Activated CD8-positive, alpha-beta memory T cell treated with anti-CD3 and anti-CD28 coated beads, Interleukin-2, amount 10 ng/mL, durations not matched to agents 7 days and 5 days (primary cell): ENCODE measurements around the gene SLC15A4. TPM values are rescaled to one million over a fixed set of nuclear protein-coding genes. Genes with fewer than 3 reads are reported as not detected.

ENCODE experiments used
- ATAC-seq: fragments of 150-1000 bp; cut with Tn5 transposase; one replicate; pipeline ENCODE4 v1.10.0; 2021; ENCODE audit warnings: moderate library complexity
- CTCF ChIA-PET: fragments of 350-600 bp; sonication (Branson Sonifier 250); formaldehyde crosslinking; loops from one replicate; lab custom pipeline; 2021; ENCODE audit warnings: antibody characterized with exemption; lab: Charles Lee
- DNase-seq: peaks from one replicate; pipeline ENCODE4 v3.0.0-alpha.2; 2020
- H3K27ac Mint-ChIP-seq: one replicate; pipeline ENCODE4 v1.8.0; 2021; ENCODE audit warnings: mild to moderate bottlenecking, mixed read lengths
- H3K27me3 Mint-ChIP-seq: one replicate; pipeline ENCODE4 v1.8.0; 2021; ENCODE audit warnings: mixed read lengths
- H3K36me3 Mint-ChIP-seq: one replicate; pipeline ENCODE4 v1.8.0; 2021; ENCODE audit warnings: mild to moderate bottlenecking, mixed read lengths
- H3K4me1 Mint-ChIP-seq: one replicate; pipeline ENCODE4 v1.8.0; 2021; ENCODE audit warnings: mixed read lengths
- H3K4me3 Mint-ChIP-seq: one replicate; pipeline ENCODE4 v1.8.0; 2021; ENCODE audit warnings: mild to moderate bottlenecking, moderate library complexity, mixed read lengths
- H3K9me3 Mint-ChIP-seq: one replicate; pipeline ENCODE4 v1.8.0; 2022; ENCODE audit warnings: low read depth, mixed read lengths
- total RNA-seq, 2 experiments: library from RNA; stranded (reverse); gene quantifications; one replicate each; pipeline ENCODE4 v1.2.3, GENCODE V29; 2021

The SLC15A4 gene
- total RNA-seq, 2 experiments from 2014 or later, result 23.0 to 26.0 TPM

DNA sequence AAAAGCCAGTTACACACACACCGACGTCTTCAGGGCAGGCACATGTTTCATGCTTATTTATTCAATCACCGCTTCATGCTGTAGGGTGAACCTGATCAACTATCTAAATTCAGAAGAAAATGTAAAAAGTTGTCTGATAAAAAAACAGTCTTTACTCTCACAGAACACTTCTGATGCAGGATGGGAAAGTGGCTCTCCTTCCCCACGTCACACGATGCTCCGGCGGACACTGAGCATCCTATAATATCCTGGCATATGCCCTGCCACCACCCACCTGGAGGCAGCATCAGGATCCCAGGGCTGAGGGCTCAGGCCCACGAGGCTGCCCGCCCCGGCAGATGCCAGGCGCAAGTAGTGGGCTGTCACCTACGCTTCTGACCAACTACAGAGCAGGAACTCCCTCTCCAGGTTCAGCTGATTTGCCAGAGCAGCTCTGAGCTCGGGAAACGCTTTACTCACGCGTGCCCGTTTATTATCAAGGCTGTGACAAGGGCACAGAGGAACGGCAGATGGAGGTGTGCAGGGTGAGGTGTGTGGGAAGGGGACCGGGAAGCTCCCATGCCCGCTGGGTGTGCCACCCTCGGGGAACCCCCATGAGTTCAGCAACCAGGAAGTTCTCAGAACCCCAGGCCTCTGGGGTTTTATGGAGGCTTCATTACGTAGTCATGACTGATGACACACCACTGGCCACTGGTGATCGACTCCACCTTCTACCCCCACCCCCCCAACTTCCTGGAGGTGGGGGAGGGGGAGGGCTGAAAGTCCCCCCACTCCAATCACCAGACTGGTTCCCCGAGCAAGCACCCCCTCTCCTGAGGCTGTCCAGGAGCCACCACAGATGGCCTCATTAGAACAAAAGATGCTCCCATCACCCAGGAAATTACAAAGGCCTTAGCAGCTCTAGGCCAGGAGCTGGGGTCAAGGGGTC, 32.1 kb downstream of the SLC15A4 start:
- Mint-ChIP-seq H3K4me1 (peaks cover 40% of the 10 kb centered on the region), H3K36me3 (peaks cover 34% of the 10 kb centered on the region), H3K27me3 (no peaks in the 10 kb centered on the region), H3K4me3 (no peak overlapping the region), H3K9me3 (no peaks in the 10 kb centered on the region), H3K27ac (peak overlapping the region; percentile 57)
- no peak for ATAC-seq
- DNase-seq, result no peak
- CTCF ChIA-PET, result no interaction called here

DNA sequence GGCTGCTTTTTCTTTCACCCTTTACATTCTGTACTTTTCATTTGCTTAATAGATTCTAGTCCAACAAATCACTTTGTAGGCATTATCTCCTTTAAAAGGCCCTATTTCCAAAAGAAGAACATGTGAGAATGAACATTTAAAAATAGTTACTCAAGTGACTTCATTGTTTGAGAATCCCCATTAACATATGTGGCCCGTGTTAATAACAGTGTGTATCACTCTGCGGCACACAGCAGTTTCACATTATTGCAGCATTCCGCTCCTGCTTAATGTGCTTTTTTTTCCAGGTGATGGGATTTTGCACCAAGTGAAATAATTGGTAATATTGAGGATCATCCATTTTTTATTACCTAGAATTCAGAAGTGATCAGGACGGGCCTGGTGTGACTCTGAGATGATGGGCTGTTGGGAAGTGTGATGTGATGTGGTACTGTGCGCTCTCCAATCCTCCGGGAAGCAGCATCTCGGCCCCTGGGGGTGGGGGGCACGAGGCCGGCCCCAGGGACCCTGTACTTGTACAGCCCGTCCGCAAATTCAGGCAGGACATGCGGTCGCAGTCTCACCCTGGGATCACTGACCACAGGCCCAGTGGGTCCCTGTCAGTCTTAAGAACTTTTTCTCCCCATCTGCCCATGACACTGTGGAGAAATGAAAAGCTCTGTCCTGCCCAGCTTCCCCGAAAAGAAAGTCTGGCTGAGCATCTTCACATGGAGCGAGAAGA, 32.9 kb downstream of the SLC15A4 start:
- DNase-seq (no peak), ATAC-seq (no peak)
- no peak overlapping the region for H3K27ac Mint-ChIP-seq
- H3K9me3 Mint-ChIP-seq, result no peaks in the 10 kb centered on the region
- H3K4me1 Mint-ChIP-seq, result peaks cover 33% of the 10 kb centered on the region
- peaks cover 33% of the 10 kb centered on the region for H3K36me3 Mint-ChIP-seq
- no peaks in the 10 kb centered on the region for H3K27me3 Mint-ChIP-seq
- CTCF ChIA-PET, result no interaction called here
- H3K4me3 Mint-ChIP-seq, result no peak overlapping the region

DNA sequence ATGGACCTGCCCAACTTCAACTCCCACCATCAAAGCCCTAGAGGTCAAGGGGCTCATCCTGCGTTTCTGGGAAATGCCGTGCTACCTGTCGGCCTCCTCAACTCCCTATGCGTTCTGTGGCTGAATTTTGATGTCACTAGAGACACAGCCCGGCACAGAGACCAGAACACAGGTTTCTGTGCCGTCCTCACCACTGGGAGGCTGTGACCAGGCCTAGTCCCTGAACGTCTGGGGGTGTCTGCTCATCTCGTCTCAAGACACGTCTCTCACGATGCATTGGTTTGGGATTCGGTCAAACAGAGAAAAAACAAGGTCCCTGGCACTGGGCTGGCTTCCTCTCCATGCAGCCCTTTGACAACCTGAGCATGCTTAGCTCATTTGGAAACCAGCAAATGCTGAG, 33.5 kb downstream of the SLC15A4 start:
- peaks cover 29% of the 10 kb centered on the region for H3K36me3 Mint-ChIP-seq
- no peaks in the 10 kb centered on the region for H3K9me3 Mint-ChIP-seq
- no peak overlapping the region for H3K27ac Mint-ChIP-seq
- H3K27me3 Mint-ChIP-seq, result no peaks in the 10 kb centered on the region
- CTCF ChIA-PET, result no interaction called here
- peaks cover 27% of the 10 kb centered on the region for H3K4me1 Mint-ChIP-seq
- H3K4me3 Mint-ChIP-seq, result no peak overlapping the region
- ATAC-seq, result no peak
- no peak for DNase-seq

- H3K27ac Mint-ChIP-seq, result no peak overlapping the region
- DNase-seq (no peak), ATAC-seq (no peak)
- peaks cover 24% of the 10 kb centered on the region for H3K36me3 Mint-ChIP-seq
- H3K4me3 Mint-ChIP-seq, result no peak overlapping the region
- H3K27me3 Mint-ChIP-seq, result no peaks in the 10 kb centered on the region
- no peaks in the 10 kb centered on the region for H3K9me3 Mint-ChIP-seq
- CTCF ChIA-PET, result interaction anchor here (0.7 kb wide), 1 partner anchor 433 kb away, joined by 3 read pairs; no protein-coding TSS in a partner anchor
- H3K4me1 Mint-ChIP-seq, result peaks cover 19% of the 10 kb centered on the region
Measured at GRCh38 chr12:128789356-128789929, 34.3 kb downstream of the SLC15A4 start.

- H3K27ac Mint-ChIP-seq, result no peak overlapping the region
- H3K36me3 Mint-ChIP-seq, result peaks cover 13% of the 10 kb centered on the region
- ATAC-seq, result no peak
- no peaks in the 10 kb centered on the region for H3K27me3 Mint-ChIP-seq
- no peak for DNase-seq
- H3K4me3 Mint-ChIP-seq, result no peak overlapping the region
- CTCF ChIA-PET, result no interaction called here
- H3K4me1 Mint-ChIP-seq, result peaks cover 17% of the 10 kb centered on the region
- H3K9me3 Mint-ChIP-seq, result no peaks in the 10 kb centered on the region
Measured at GRCh38 chr12:128787827-128788226, 35.9 kb downstream of the SLC15A4 start.

DNA sequence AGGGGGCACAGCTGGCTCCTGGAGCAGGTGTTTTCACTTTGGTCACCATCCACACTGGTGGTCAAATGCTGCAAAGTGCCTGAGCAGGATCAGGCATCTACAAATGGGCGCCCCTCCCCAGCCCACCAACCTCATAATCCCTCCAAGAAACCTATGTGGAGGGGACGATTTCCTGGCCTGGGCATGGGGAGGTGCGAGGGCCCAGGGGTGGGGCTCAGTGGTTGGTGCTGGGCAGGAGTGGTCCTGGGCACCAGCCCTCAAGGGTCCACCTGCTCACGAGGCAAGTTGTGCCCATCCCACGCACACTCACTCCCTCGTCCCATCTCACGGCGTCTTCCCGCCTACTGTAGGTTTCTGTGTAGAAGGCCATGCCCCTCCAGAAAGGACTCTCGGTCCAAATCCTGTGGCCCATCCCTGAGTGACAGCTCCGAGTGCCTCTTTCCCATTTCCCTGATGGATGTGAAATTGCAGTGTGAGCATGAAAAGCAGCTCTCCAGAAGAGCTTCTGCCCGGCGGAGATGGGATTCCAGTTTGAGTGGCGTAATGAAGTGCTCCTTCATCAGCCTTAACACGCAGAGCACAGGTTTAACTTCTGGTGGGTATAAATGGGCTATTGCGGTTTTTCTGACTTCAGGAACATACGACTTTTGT, 36.9 kb downstream of the SLC15A4 start:
- Mint-ChIP-seq H3K36me3 (peaks cover 4% of the 10 kb centered on the region), H3K4me3 (no peak overlapping the region), H3K27me3 (no peaks in the 10 kb centered on the region), H3K9me3 (no peaks in the 10 kb centered on the region), H3K27ac (no peak overlapping the region), H3K4me1 (peaks cover 9% of the 10 kb centered on the region)
- no peak for DNase-seq
- CTCF ChIA-PET, result no interaction called here
- no peak for ATAC-seq

- DNase-seq (no peak), ATAC-seq (no peak)
- Mint-ChIP-seq H3K36me3 (no peaks in the 10 kb centered on the region), H3K4me1 (peaks cover 9% of the 10 kb centered on the region), H3K4me3 (no peak overlapping the region), H3K9me3 (no peaks in the 10 kb centered on the region), H3K27ac (no peak overlapping the region), H3K27me3 (no peaks in the 10 kb centered on the region)
- CTCF ChIA-PET, result interaction anchor here (2.0 kb wide), 1 partner anchor 10 kb away, joined by 6 read pairs; no protein-coding TSS in a partner anchor
Measured at GRCh38 chr12:128784030-128784760, 39.6 kb downstream of the SLC15A4 start.

- peaks cover 9% of the 10 kb centered on the region for H3K4me1 Mint-ChIP-seq
- CTCF ChIA-PET, result interaction anchor here (0.6 to 2.0 kb wide), 4 partner anchors 11 to 705 kb away, joined by 3 to 6 read pairs (median 4); no protein-coding TSS in a partner anchor
- H3K27ac Mint-ChIP-seq, result peak overlapping the region; percentile 84
- no peaks in the 10 kb centered on the region for H3K9me3 Mint-ChIP-seq
- DNase-seq (no peak), ATAC-seq (peak; percentile 71)
- peak overlapping the region; percentile 54 for H3K4me3 Mint-ChIP-seq
- H3K36me3 Mint-ChIP-seq, result no peaks in the 10 kb centered on the region
- no peaks in the 10 kb centered on the region for H3K27me3 Mint-ChIP-seq
Measured at GRCh38 chr12:128783129-128783574, 40.6 kb downstream of the SLC15A4 start.

GRCh38 chr12:128779901-128780300, 43.9 kb downstream of the SLC15A4 start:
- CTCF ChIA-PET, result no interaction called here
- no peaks in the 10 kb centered on the region for H3K27me3 Mint-ChIP-seq
- H3K4me3 Mint-ChIP-seq, result no peak overlapping the region
- no peak overlapping the region for H3K27ac Mint-ChIP-seq
- no peak for ATAC-seq
- no peaks in the 10 kb centered on the region for H3K36me3 Mint-ChIP-seq
- H3K4me1 Mint-ChIP-seq, result peaks cover 9% of the 10 kb centered on the region
- no peak for DNase-seq
- no peaks in the 10 kb centered on the region for H3K9me3 Mint-ChIP-seq

- Mint-ChIP-seq H3K36me3 (no peaks in the 10 kb centered on the region), H3K9me3 (no peaks in the 10 kb centered on the region), H3K27me3 (no peaks in the 10 kb centered on the region), H3K27ac (no peak overlapping the region), H3K4me3 (no peak overlapping the region), H3K4me1 (no peaks in the 10 kb centered on the region)
- CTCF ChIA-PET, result no interaction called here
- no peak for DNase-seq
- no peak for ATAC-seq
Measured at GRCh38 chr12:128772249-128772648, 51.5 kb downstream of the SLC15A4 start.

DNA sequence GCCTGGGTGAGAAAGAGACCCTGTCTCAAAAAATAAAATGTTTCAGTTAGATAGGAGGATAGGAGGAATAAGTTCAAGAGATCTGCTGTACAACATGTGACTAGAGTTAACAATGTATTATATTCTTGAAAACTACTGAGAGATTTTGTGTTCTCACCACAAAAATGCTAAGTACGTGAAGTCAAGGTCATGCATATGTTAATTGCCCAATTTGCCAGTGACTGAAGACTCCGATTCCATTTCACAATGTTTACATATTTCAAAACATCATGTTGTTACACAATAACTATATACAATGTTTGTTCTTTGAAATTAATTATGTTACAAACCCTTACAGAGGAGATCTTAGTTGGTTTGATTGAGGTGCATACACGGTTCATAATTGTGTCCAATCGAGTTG, 52.1 kb downstream of the SLC15A4 start:
- no peak for DNase-seq
- Mint-ChIP-seq H3K4me3 (no peak overlapping the region), H3K36me3 (no peaks in the 10 kb centered on the region), H3K9me3 (no peaks in the 10 kb centered on the region), H3K27ac (no peak overlapping the region), H3K4me1 (no peaks in the 10 kb centered on the region), H3K27me3 (no peaks in the 10 kb centered on the region)
- CTCF ChIA-PET, result no interaction called here
- ATAC-seq, result no peak

DNA sequence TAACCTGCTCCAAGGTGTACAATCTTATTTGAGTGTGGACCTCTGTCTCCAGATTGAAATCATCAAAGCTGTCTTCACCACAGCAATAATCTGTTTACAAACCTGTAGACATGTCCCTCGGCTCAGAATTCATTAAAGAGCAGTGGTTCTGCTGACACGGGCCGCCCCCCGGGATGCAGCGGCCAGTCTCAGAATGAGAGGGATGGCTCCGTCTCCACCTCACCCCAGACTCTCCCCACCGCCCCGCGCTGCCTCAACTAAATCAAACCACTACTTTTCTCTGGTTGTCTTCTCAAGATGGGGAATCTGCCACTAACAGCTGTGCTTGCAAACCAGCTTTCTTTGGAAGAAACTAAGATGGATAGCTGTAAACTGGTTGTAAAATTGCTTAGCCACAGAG, 56.2 kb downstream of the SLC15A4 start:
- Mint-ChIP-seq H3K4me3 (no peak overlapping the region), H3K27ac (no peak overlapping the region), H3K4me1 (no peaks in the 10 kb centered on the region), H3K36me3 (no peaks in the 10 kb centered on the region), H3K9me3 (no peaks in the 10 kb centered on the region), H3K27me3 (no peaks in the 10 kb centered on the region)
- ATAC-seq (no peak), DNase-seq (no peak)
- CTCF ChIA-PET, result no interaction called here
